ENCODE data around the gene DPYSL4. TPM values are rescaled to one million over a fixed set of nuclear protein-coding genes. Genes with fewer than 3 reads are reported as not detected.

The DPYSL4 gene
- total and polyA plus RNA-seq, 2 of the 13 experiments (the other 11 are each of a cell fraction or from before 2014, with no cell fraction given), result 0.84 to 1.2 TPM

GRCh38 chr10:132189016-132189415, 2.3 kb downstream of the DPYSL4 start:
- H3K27ac ChIP-seq (ENCODE audit: extremely low read length, insufficient read depth, low read length), result no peak overlapping the region
- no peak overlapping the region for H2AFZ ChIP-seq (ENCODE audit: low read length)
- ChIA-PET POLR2A (no interaction called here), CTCF (ENCODE audit: low intra/inter-chr PET ratio, low total read pairs) (no interaction called here)
- H3K27me3 ChIP-seq (ENCODE audit: control insufficient read depth in 1 of 2, insufficient read depth in 2 of 2, low read length in 2 of 2), result peaks cover 4 to 39% of the 10 kb centered on the region in 2 experiments
- in situ Hi-C loops (cut with HindIII; ENCODE audit: extremely low pct_ligation_motif_present, low pct_unique_long_range_greater_than_20kb), result no loop called here
- DNase-seq (ENCODE audit: low spot score) (no peak), FAIRE-seq (no peak), ATAC-seq (peak; percentile 42)
- intact Hi-C loops (cut with micrococcal nuclease; ENCODE audit: unreplicated experiment), result no loop called here
- 40% methylated on average over 16 of the region's 16 CpGs for WGBS (ENCODE audit: low lambda C conversion rate)
- no TSS peak for BruUV-seq (replicated peaks)
- no peak for TF ChIP-seq MLX (CRISPR knock-in tag; IDR thresholded peaks at IDR 0.05)
- TF ChIP-seq ZNF709 (CRISPR knock-in tag; IDR thresholded peaks at IDR 0.05), result no peak
- TF ChIP-seq ZKSCAN5 (CRISPR knock-in tag; IDR thresholded peaks at IDR 0.05), result no peak
- no peak for TF ChIP-seq ZNF850 (CRISPR knock-in tag; conservative IDR thresholded peaks at IDR 0.05)
- no peak for TF ChIP-seq SOX6 (IDR thresholded peaks at IDR 0.05)
- no peak for TF ChIP-seq SOX6 (CRISPR knock-in tag; IDR thresholded peaks at IDR 0.05)
- TF ChIP-seq HDAC1 (CRISPR knock-in tag; IDR thresholded peaks at IDR 0.05), result no peak
- no peak for TF ChIP-seq KAT8 (CRISPR knock-in tag; IDR thresholded peaks at IDR 0.05)
- TF ChIP-seq SETDB1 (CRISPR knock-in tag; IDR thresholded peaks at IDR 0.05; ENCODE audit: borderline replicate concordance), result no peak
- no peak overlapping the region for H3K4me3 ChIP-seq (replicated peaks in 1 of 3; ENCODE audit: insufficient read depth in 1 of 3, low read depth in 2 of 3, low read length in 3 of 3)
- H4K20me1 ChIP-seq (ENCODE audit: insufficient read depth, low read length), result peaks cover 18% of the 10 kb centered on the region; the same call in 1 of the 2 replicates
- H3K9me3 ChIP-seq (ENCODE audit: low read length), result no peaks in the 10 kb centered on the region
- H3K4me1 ChIP-seq (ENCODE audit: insufficient read depth, low read length), result peaks cover 9% of the 10 kb centered on the region
- no peak overlapping the region for H3K9ac ChIP-seq (ENCODE audit: insufficient read depth, low read depth, low read length)
- no peaks in the 10 kb centered on the region for H3K36me3 ChIP-seq (replicated peaks in 1 of 2; ENCODE audit: control insufficient read depth in 1 of 2, insufficient read depth in 2 of 2, low read length in 2 of 2)
- no peaks in the 10 kb centered on the region for H3K79me2 ChIP-seq (ENCODE audit: insufficient read depth, low read length)
- no peak overlapping the region for H3K4me2 ChIP-seq (ENCODE audit: low read depth, low read length)

- Histone ChIP-seq H3K9ac (ENCODE audit: insufficient read depth, low read depth, low read length) (no peak overlapping the region), H4K20me1 (ENCODE audit: insufficient read depth, low read length) (peaks cover 16% of the 10 kb centered on the region; the same call in 1 of the 2 replicates), H3K79me2 (ENCODE audit: insufficient read depth, low read length) (no peaks in the 10 kb centered on the region), H3K4me2 (ENCODE audit: low read depth, low read length) (no peak overlapping the region), H3K4me1 (ENCODE audit: insufficient read depth, low read length) (peaks cover 9% of the 10 kb centered on the region), H2AFZ (ENCODE audit: low read length) (no peak overlapping the region), H3K36me3 (replicated peaks in 1 of 2; ENCODE audit: control insufficient read depth in 1 of 2, insufficient read depth in 2 of 2, low read length in 2 of 2) (no peaks in the 10 kb centered on the region), H3K9me3 (ENCODE audit: low read length) (no peaks in the 10 kb centered on the region), H3K27me3 (ENCODE audit: control insufficient read depth in 1 of 2, insufficient read depth in 2 of 2, low read length in 2 of 2) (peaks cover 5 to 35% of the 10 kb centered on the region in 2 experiments), H3K4me3 (replicated peaks in 1 of 3; ENCODE audit: insufficient read depth in 1 of 3, low read depth in 2 of 3, low read length in 3 of 3) (no peak overlapping the region), H3K27ac (ENCODE audit: extremely low read length, insufficient read depth, low read length) (no peak overlapping the region)
- ATAC-seq, result 0 out of 3 replicates have a peak, but pooled peaks have one; percentile 10
- no peak for DNase-seq (ENCODE audit: low spot score)
- ChIA-PET POLR2A (no interaction called here), CTCF (ENCODE audit: low intra/inter-chr PET ratio, low total read pairs) (no interaction called here)
- 66% methylated on average over 10 of the region's 17 CpGs for WGBS (ENCODE audit: low lambda C conversion rate)
- FAIRE-seq, result no peak
- intact Hi-C loops (cut with micrococcal nuclease; ENCODE audit: unreplicated experiment), result no loop called here
- no TSS peak for BruUV-seq (replicated peaks)
- in situ Hi-C loops (cut with HindIII; ENCODE audit: extremely low pct_ligation_motif_present, low pct_unique_long_range_greater_than_20kb), result no loop called here
- TF ChIP-seq MEF2D (CRISPR knock-in tag; IDR thresholded peaks at IDR 0.05), result no peak
- peak; percentile 27 for TF ChIP-seq ZNF687 (CRISPR knock-in tag; IDR thresholded peaks at IDR 0.05)
- TF ChIP-seq HNF4A (CRISPR knock-in tag; IDR thresholded peaks at IDR 0.05), result peak; percentile 25; the same call in 1 of the 2 replicates
- TF ChIP-seq CTCF (CRISPR knock-in tag; IDR thresholded peaks at IDR 0.05), result peak; percentile 38
Observed at GRCh38 chr10:132189810-132190422, 3.2 kb downstream of the DPYSL4 start.
